ENCODE results near the gene TLN1. TPM values are rescaled to one million over a fixed set of nuclear protein-coding genes. Genes with fewer than 3 reads are reported as not detected.

TLN1 gene
- total RNA-seq, 1 experiment from 2014 or later = 347 TPM

GRCh38 chr9:35686222-35687203, 45.5 kb downstream of the TLN1 start:
- Histone ChIP-seq H3K4me3 (ENCODE audit: low read depth in 2 of 2, low read length in 2 of 2) (no peak overlapping the region; a peak in 1 of 4 replicates), H3K36me3 (ENCODE audit: control insufficient read depth, insufficient read depth, low read length) (peaks cover 10% of the 10 kb centered on the region; the same call in 1 of the 2 replicates), H3K4me1 (ENCODE audit: control insufficient read depth, insufficient read depth, low read length) (peaks cover 28% of the 10 kb centered on the region), H3K9me3 (ENCODE audit: control insufficient read depth, insufficient read depth, low read depth, low read length) (no peaks in the 10 kb centered on the region), H3K27ac (ENCODE audit: low read length) (peak overlapping the region; percentile 44), H3K27me3 (ENCODE audit: control insufficient read depth, insufficient read depth, low read length) (no peaks in the 10 kb centered on the region)
- TF ChIP-seq REST (IDR thresholded peaks at IDR 0.05; ENCODE audit: insufficient read depth in 1 of 2, low read depth in 2 of 2, low read length in 1 of 2) = no peak
- no peak for TF ChIP-seq TCF7L2 (IDR thresholded peaks at IDR 0.05; ENCODE audit: low read depth, low read length)
- peak; percentile 4; the same call in 1 of the 2 replicates for TF ChIP-seq POLR2AphosphoS5 (IDR thresholded peaks at IDR 0.05; ENCODE audit: low read depth, low read length)
- no peak for TF ChIP-seq SIN3A (IDR thresholded peaks at IDR 0.05; ENCODE audit: borderline replicate concordance, insufficient read depth, low read depth, low read length)
- TF ChIP-seq CTCF (IDR thresholded peaks at IDR 0.05) = no peak
- intact Hi-C loops (cut with micrococcal nuclease; ENCODE audit: unreplicated experiment) (no loop called here), in situ Hi-C loops (cut with HindIII; ENCODE audit: low pct_unique_long_range_greater_than_20kb, low sequenced_read_pairs) (no loop called here)
- ATAC-seq (no peak), DNase-seq (ENCODE audit: low read depth, low spot score) (no peak)
- CTCF ChIA-PET = interaction anchor here (0.5 to 1.3 kb wide), 2 partner anchors 10 to 33 kb away, joined by 4 to 8 read pairs; no protein-coding TSS in a partner anchor
- POLR2A ChIA-PET = interaction anchor here (0.6 to 0.7 kb wide), 4 partner anchors 13 to 51 kb away, joined by 3 to 14 read pairs (median 12); partner anchors contain the start of gene CA9
- no TSS peak for BruUV-seq (replicated peaks)

GRCh38 chr9:35685506-35685905, 46.5 kb downstream of the TLN1 start:
- Histone ChIP-seq H3K36me3 (ENCODE audit: control insufficient read depth, insufficient read depth, low read length) (peaks cover 10% of the 10 kb centered on the region; the same call in 1 of the 2 replicates), H3K9me3 (ENCODE audit: control insufficient read depth, insufficient read depth, low read depth, low read length) (no peaks in the 10 kb centered on the region), H3K27me3 (ENCODE audit: control insufficient read depth, insufficient read depth, low read length) (no peaks in the 10 kb centered on the region), H3K4me3 (ENCODE audit: low read depth in 2 of 2, low read length in 2 of 2) (no peak overlapping the region), H3K4me1 (ENCODE audit: control insufficient read depth, insufficient read depth, low read length) (peaks cover 33% of the 10 kb centered on the region), H3K27ac (ENCODE audit: low read length) (no peak overlapping the region)
- CTCF ChIA-PET = interaction anchor here (0.5 to 1.3 kb wide), 2 partner anchors 11 to 32 kb away, joined by 4 to 8 read pairs; no protein-coding TSS in a partner anchor
- DNase-seq (ENCODE audit: low read depth, low spot score) (no peak), ATAC-seq (no peak)
- no TSS peak for BruUV-seq (replicated peaks)
- POLR2A ChIA-PET = no interaction called here
- in situ Hi-C loops (cut with HindIII; ENCODE audit: low pct_unique_long_range_greater_than_20kb, low sequenced_read_pairs) = no loop called here
- intact Hi-C loops (cut with micrococcal nuclease; ENCODE audit: unreplicated experiment) = no loop called here
- no peak for TF ChIP-seq TCF7L2 (IDR thresholded peaks at IDR 0.05; ENCODE audit: low read depth, low read length)
- no peak for TF ChIP-seq CTCF (IDR thresholded peaks at IDR 0.05)
- TF ChIP-seq POLR2AphosphoS5 (IDR thresholded peaks at IDR 0.05; ENCODE audit: low read depth, low read length) = no peak
- TF ChIP-seq SIN3A (IDR thresholded peaks at IDR 0.05; ENCODE audit: borderline replicate concordance, insufficient read depth, low read depth, low read length) = no peak
- TF ChIP-seq REST (IDR thresholded peaks at IDR 0.05; ENCODE audit: insufficient read depth in 1 of 2, low read depth in 2 of 2, low read length in 1 of 2) = no peak

Data from Panc1 (cell line).